ENCODE results near the gene CD47. TPM values are rescaled to one million over a fixed set of nuclear protein-coding genes. Genes with fewer than 3 reads are reported as not detected.

CD47 gene
- polyA plus RNA-seq, 1 of the 3 experiments (the other 2 are of a cell fraction) = 19.6 TPM

DNA sequence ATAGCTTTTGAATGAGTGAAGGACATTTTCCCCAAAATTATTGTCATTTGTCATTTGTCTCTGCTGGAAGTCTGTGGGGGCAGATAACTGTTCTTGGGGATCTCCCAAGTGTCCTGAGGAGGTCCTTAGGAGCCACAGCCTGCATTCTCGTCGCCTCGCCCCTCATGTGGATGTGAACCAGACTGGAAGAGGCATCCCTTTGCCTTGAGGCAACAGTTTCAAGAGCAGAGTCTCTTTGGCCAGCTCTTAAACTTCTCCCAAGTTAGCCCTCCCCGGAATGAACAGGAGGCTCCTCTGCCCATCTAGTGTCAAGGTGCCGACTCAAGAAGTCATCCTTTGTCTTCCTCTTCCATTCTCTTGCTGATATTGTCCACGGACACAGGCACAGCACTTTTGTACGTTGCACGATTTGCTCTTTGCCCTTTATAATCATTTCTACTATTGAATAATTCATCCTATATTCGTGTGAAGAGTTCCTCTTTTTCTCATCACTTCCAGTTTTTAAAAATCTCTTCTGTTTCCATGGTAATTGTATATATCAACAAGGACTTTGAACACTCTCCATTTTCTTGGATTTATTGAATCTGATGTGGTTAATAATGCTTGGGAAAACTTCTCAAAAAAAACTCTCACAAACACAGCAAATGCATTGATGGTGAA, 40.8 kb upstream of the CD47 start:
- DNase-seq = no peak
- no peaks in the 10 kb centered on the region for H3K9me2 ChIP-seq
- POLR2A ChIA-PET = no interaction called here
- peak overlapping the region; percentile 52 for H3K4me2 ChIP-seq
- H3F3A ChIP-seq (replicated peaks; ENCODE audit: insufficient read depth) = peaks cover 11% of the 10 kb centered on the region
- H4K20me1 ChIP-seq (ENCODE audit: insufficient read depth) = no peaks in the 10 kb centered on the region
- H3K79me2 ChIP-seq (ENCODE audit: insufficient read depth) = no peaks in the 10 kb centered on the region
- H3K27me3 ChIP-seq (ENCODE audit: insufficient read depth) = no peaks in the 10 kb centered on the region
- no peak overlapping the region for H2AFZ ChIP-seq (ENCODE audit: low read depth)
- H3K9me3 ChIP-seq = no peaks in the 10 kb centered on the region
- H3K4me1 ChIP-seq (ENCODE audit: control insufficient read depth in 1 of 2, insufficient read depth in 2 of 2, low read depth in 1 of 2, low read length in 1 of 2) = peaks cover 4 to 27% of the 10 kb centered on the region in 2 experiments; a peak in 3 of 4 replicates
- peak overlapping the region; percentile 40 to 83; a peak in 3 of 4 replicates for H3K27ac ChIP-seq (ENCODE audit: low read depth in 2 of 2, low read length in 1 of 2)
- 84% methylated on average over 8 of the region's 9 CpGs for WGBS (ENCODE audit: low lambda C conversion rate)
- CTCF ChIA-PET = no interaction called here
- no peak overlapping the region for H3K4me3 ChIP-seq (ENCODE audit: low read depth in 2 of 2, low read length in 1 of 2)
- 0 out of 2 replicates have a peak overlapping the region, but pooled peaks have one; percentile 10 for H3K9ac ChIP-seq
- TF ChIP-seq FOSL2 (IDR thresholded peaks at IDR 0.05; ENCODE audit: borderline replicate concordance, low read depth) (no peak), JUND (IDR thresholded peaks at IDR 0.05) (no peak), SMC3 (IDR thresholded peaks at IDR 0.05; ENCODE audit: low read depth, low read length) (no peak)
- H3K36me3 ChIP-seq (replicated peaks in 1 of 2; ENCODE audit: control insufficient read depth in 1 of 2, insufficient read depth in 2 of 2, low read length in 1 of 2) = no peaks in the 10 kb centered on the region

DNA sequence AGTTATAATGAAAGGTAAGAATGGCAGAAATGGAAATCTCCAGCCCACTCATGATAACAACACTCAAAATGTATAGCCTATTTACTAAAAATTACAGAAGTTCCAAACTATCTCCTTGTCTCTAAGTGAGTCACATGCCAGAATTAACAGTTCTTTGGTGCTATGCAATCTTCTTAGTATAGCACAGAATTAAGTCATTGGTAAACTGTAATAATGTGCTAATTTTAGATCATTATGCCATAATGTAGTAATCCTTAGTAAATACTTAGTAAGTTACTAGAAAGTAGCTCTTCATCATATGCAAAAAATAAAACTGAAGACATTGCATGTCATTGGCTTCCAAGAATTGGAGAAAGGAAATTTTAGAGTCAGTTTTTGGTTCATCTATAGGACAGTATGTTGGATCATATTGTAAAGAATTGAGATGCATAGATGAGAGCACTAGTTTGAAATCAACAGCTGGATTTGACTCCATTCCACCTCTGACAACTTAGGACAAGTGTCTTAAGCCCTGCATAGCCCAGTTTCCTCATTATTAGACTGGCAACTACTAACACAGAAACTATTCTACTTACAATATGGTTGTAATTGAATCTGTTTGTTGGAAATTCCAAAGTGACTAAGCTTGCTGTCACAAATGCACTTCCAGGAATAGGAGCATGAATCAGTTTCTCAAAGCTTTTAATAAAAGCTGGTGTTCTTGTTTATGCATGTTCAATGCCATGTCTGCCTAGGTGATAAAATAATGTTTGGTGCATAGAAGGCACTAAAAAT, 40.1 kb upstream of the CD47 start:
- Histone ChIP-seq H3K36me3 (replicated peaks in 1 of 2; ENCODE audit: control insufficient read depth in 1 of 2, insufficient read depth in 2 of 2, low read length in 1 of 2) (no peaks in the 10 kb centered on the region), H3K4me3 (ENCODE audit: low read depth in 2 of 2, low read length in 1 of 2) (no peak overlapping the region), H3K9me2 (no peaks in the 10 kb centered on the region), H3K9me3 (no peaks in the 10 kb centered on the region), H3K4me1 (ENCODE audit: control insufficient read depth in 1 of 2, insufficient read depth in 2 of 2, low read depth in 1 of 2, low read length in 1 of 2) (peaks cover 4 to 27% of the 10 kb centered on the region in 2 experiments; a peak in 3 of 4 replicates), H4K20me1 (ENCODE audit: insufficient read depth) (no peaks in the 10 kb centered on the region), H3K27ac (ENCODE audit: low read depth in 2 of 2, low read length in 1 of 2) (peak overlapping the region; percentile 40 to 83; a peak in 3 of 4 replicates), H2AFZ (ENCODE audit: low read depth) (no peak overlapping the region), H3K27me3 (ENCODE audit: insufficient read depth) (no peaks in the 10 kb centered on the region), H3K4me2 (peak overlapping the region; percentile 52), H3K9ac (peak overlapping the region; percentile 10; the same call in 1 of the 2 replicates), H3K79me2 (ENCODE audit: insufficient read depth) (no peaks in the 10 kb centered on the region), H3F3A (replicated peaks; ENCODE audit: insufficient read depth) (peaks cover 11% of the 10 kb centered on the region)
- no peak for DNase-seq
- POLR2A ChIA-PET = no interaction called here
- CTCF ChIA-PET = no interaction called here
- TF ChIP-seq EZH2phosphoT487 (IDR thresholded peaks at IDR 0.05; ENCODE audit: borderline replicate concordance, low read depth) = no peak
- TF ChIP-seq POLR2AphosphoS5 (IDR thresholded peaks at IDR 0.05; ENCODE audit: low read depth, low read length) = peak; percentile 77; the same call in 1 of the 2 replicates
- TF ChIP-seq, protein P1, sequence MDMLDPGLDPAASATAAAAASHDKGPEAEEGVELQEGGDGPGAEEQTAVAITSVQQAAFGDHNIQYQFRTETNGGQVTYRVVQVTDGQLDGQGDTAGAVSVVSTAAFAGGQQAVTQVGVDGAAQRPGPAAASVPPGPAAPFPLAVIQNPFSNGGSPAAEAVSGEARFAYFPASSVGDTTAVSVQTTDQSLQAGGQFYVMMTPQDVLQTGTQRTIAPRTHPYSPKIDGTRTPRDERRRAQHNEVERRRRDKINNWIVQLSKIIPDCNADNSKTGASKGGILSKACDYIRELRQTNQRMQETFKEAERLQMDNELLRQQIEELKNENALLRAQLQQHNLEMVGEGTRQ (IDR thresholded peaks at IDR 0.05; ENCODE audit: borderline replicate concordance, low read depth, low read length) = no peak
- no peak for TF ChIP-seq GABPA (IDR thresholded peaks at IDR 0.05; ENCODE audit: low read depth)
- TF ChIP-seq, protein P2, sequence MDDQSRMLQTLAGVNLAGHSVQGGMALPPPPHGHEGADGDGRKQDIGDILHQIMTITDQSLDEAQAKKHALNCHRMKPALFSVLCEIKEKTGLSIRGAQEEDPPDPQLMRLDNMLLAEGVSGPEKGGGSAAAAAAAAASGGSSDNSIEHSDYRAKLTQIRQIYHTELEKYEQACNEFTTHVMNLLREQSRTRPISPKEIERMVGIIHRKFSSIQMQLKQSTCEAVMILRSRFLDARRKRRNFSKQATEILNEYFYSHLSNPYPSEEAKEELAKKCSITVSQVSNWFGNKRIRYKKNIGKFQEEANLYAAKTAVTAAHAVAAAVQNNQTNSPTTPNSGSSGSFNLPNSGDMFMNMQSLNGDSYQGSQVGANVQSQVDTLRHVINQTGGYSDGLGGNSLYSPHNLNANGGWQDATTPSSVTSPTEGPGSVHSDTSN (IDR thresholded peaks at IDR 0.05) = peak; percentile 76
- no peak for TF ChIP-seq CHD2 (IDR thresholded peaks at IDR 0.05; ENCODE audit: low read length, partially characterized antibody)
- peak; percentile 97 for TF ChIP-seq FOSL2 (IDR thresholded peaks at IDR 0.05; ENCODE audit: borderline replicate concordance, low read depth)
- no peak for TF ChIP-seq RCOR1 (IDR thresholded peaks at IDR 0.05; ENCODE audit: low read length)
- TF ChIP-seq NRF1 (IDR thresholded peaks at IDR 0.05; ENCODE audit: low read depth, low read length) = no peak
- TF ChIP-seq, protein P3, sequence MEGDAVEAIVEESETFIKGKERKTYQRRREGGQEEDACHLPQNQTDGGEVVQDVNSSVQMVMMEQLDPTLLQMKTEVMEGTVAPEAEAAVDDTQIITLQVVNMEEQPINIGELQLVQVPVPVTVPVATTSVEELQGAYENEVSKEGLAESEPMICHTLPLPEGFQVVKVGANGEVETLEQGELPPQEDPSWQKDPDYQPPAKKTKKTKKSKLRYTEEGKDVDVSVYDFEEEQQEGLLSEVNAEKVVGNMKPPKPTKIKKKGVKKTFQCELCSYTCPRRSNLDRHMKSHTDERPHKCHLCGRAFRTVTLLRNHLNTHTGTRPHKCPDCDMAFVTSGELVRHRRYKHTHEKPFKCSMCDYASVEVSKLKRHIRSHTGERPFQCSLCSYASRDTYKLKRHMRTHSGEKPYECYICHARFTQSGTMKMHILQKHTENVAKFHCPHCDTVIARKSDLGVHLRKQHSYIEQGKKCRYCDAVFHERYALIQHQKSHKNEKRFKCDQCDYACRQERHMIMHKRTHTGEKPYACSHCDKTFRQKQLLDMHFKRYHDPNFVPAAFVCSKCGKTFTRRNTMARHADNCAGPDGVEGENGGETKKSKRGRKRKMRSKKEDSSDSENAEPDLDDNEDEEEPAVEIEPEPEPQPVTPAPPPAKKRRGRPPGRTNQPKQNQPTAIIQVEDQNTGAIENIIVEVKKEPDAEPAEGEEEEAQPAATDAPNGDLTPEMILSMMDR (IDR thresholded peaks at IDR 0.05) = no peak
- TF ChIP-seq, protein P4, sequence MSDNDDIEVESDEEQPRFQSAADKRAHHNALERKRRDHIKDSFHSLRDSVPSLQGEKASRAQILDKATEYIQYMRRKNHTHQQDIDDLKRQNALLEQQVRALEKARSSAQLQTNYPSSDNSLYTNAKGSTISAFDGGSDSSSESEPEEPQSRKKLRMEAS (IDR thresholded peaks at IDR 0.05; ENCODE audit: low read depth) = peak; percentile 53; the same call in 1 of the 2 replicates
- peak; percentile 76; the same call in 1 of the 2 replicates for TF ChIP-seq RXRA (IDR thresholded peaks at IDR 0.05; ENCODE audit: borderline replicate concordance, low read depth)
- TF ChIP-seq ELF1 (IDR thresholded peaks at IDR 0.05) = peak; percentile 50; the same call in 1 of the 2 replicates
- TF ChIP-seq, protein P5, sequence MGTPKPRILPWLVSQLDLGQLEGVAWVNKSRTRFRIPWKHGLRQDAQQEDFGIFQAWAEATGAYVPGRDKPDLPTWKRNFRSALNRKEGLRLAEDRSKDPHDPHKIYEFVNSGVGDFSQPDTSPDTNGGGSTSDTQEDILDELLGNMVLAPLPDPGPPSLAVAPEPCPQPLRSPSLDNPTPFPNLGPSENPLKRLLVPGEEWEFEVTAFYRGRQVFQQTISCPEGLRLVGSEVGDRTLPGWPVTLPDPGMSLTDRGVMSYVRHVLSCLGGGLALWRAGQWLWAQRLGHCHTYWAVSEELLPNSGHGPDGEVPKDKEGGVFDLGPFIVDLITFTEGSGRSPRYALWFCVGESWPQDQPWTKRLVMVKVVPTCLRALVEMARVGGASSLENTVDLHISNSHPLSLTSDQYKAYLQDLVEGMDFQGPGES (IDR thresholded peaks at IDR 0.05; ENCODE audit: low read depth, low read length) = no peak
- no peak for TF ChIP-seq SIN3A (IDR thresholded peaks at IDR 0.05; ENCODE audit: borderline replicate concordance, low read depth, low read length)
- TF ChIP-seq MEF2A (IDR thresholded peaks at IDR 0.05; ENCODE audit: borderline replicate concordance, low read depth) = peak; percentile 96
- TF ChIP-seq SMC3 (IDR thresholded peaks at IDR 0.05; ENCODE audit: low read depth, low read length) = no peak
- no peak for TF ChIP-seq GATA2 (CRISPR knock-in tag; IDR thresholded peaks at IDR 0.05)
- peak; percentile 95 for TF ChIP-seq TCF12 (IDR thresholded peaks at IDR 0.05)
- TF ChIP-seq FOXJ3 (CRISPR knock-in tag; IDR thresholded peaks at IDR 0.05) = no peak
- no peak for TF ChIP-seq TAF1 (IDR thresholded peaks at IDR 0.05; ENCODE audit: borderline replicate concordance, low read depth, low read length)

Measured in SK-N-SH (cell line).